Osteoblast (primary cell): ENCODE results near the gene EMILIN2. TPM values are rescaled to one million over a fixed set of nuclear protein-coding genes. Genes with fewer than 3 reads are reported as not detected.

Experiments
- DNase-seq: peaks from one replicate; pipeline ENCODE4 v3.0.0; 2011; ENCODE audit warnings: low spot score, mixed read lengths; ENCODE audit not compliant: insufficient read length; ENCODE audit errors: missing footprints
- H2AFZ ChIP-seq: 2 replicates; pipeline ENCODE4 v1.6.0; 2011; ENCODE audit warnings: mild to moderate bottlenecking, low read length
- H3K27ac ChIP-seq: 2 replicates; pipeline ENCODE4 v1.5.1; 2011; ENCODE audit warnings: mild to moderate bottlenecking, low read depth, low read length, moderate library complexity
- H3K27me3 ChIP-seq: 2 replicates; pipeline ENCODE4 v1.6.0; 2012; ENCODE audit warnings: mild to moderate bottlenecking, control low read depth, inconsistent platforms, low read length, moderate library complexity; ENCODE audit not compliant: insufficient read depth
- H3K36me3 ChIP-seq: 2 replicates; pipeline ENCODE4 v1.5.1; 2011; ENCODE audit warnings: mild to moderate bottlenecking, low read length, control low read depth, moderate library complexity; ENCODE audit not compliant: insufficient read depth
- H3K4me1 ChIP-seq: 2 replicates; pipeline ENCODE4 v1.5.1; 2011; ENCODE audit warnings: mild to moderate bottlenecking, low read length, control low read depth, moderate library complexity; ENCODE audit not compliant: insufficient read depth
- H3K4me2 ChIP-seq: 2 replicates; pipeline ENCODE4 v1.6.0; 2011; ENCODE audit warnings: mild to moderate bottlenecking, low read length; ENCODE audit not compliant: insufficient read depth
- H3K4me3 ChIP-seq: fragments of 200-600 bp; sonication (generic); 3 replicates; pipeline ENCODE4 v1.5.1; 2012; ENCODE audit warnings: mild to moderate bottlenecking, low read length, inconsistent platforms; ENCODE audit not compliant: insufficient read depth
- H3K79me2 ChIP-seq: 2 replicates; pipeline ENCODE4 v1.6.0; 2012; ENCODE audit warnings: mild to moderate bottlenecking, low read length, control low read depth, inconsistent platforms; ENCODE audit not compliant: insufficient read depth
- H3K9me3 ChIP-seq: 2 replicates; pipeline ENCODE4 v1.5.1; 2011; ENCODE audit warnings: low read depth, low read length, control low read depth
- H4K20me1 ChIP-seq: 2 replicates; pipeline ENCODE4 v1.6.0; 2012; ENCODE audit warnings: mild to moderate bottlenecking, low read length, control low read depth; ENCODE audit not compliant: insufficient read depth
- CTCF ChIP-seq: IDR thresholded peaks from 2 replicates; pipeline ENCODE4 v1.5.1; 2011; ENCODE audit warnings: mild to moderate bottlenecking, low read depth, low read length, moderate library complexity; ENCODE audit errors: extremely low read depth
- total RNA-seq: library from RNA; depleted of rRNA; stranded (reverse); fragments of >200 nt; gene quantifications from 2 replicates; pipeline ENCODE4 v1.2.3, GENCODE V29; 2012

The EMILIN2 gene
- total RNA-seq, 1 donor, result 4.3 TPM

- Histone ChIP-seq H3K27me3 (no peaks in the 10 kb centered on the region), H3K4me1 (no peaks in the 10 kb centered on the region), H3K36me3 (peaks cover 83% of the 10 kb centered on the region), H3K4me3 (no peak overlapping the region), H3K4me2 (no peak overlapping the region), H3K9me3 (no peaks in the 10 kb centered on the region), H4K20me1 (no peaks in the 10 kb centered on the region), H2AFZ (no peak overlapping the region), H3K27ac (no peak overlapping the region), H3K79me2 (no peaks in the 10 kb centered on the region)
- no peak for DNase-seq
- TF ChIP-seq CTCF, result no peak
Measured at GRCh38 chr18:2920027-2920426, 73.2 kb downstream of the EMILIN2 start.

GRCh38 chr18:2920546-2921343, 73.9 kb downstream of the EMILIN2 start:
- H4K20me1 ChIP-seq, result no peaks in the 10 kb centered on the region
- no peaks in the 10 kb centered on the region for H3K79me2 ChIP-seq
- no peak overlapping the region for H2AFZ ChIP-seq
- H3K4me1 ChIP-seq, result no peaks in the 10 kb centered on the region
- no peak overlapping the region for H3K27ac ChIP-seq
- H3K36me3 ChIP-seq, result peaks cover 85% of the 10 kb centered on the region
- H3K4me3 ChIP-seq, result no peak overlapping the region
- no peak for TF ChIP-seq CTCF
- H3K4me2 ChIP-seq, result no peak overlapping the region
- H3K27me3 ChIP-seq, result no peaks in the 10 kb centered on the region
- H3K9me3 ChIP-seq, result no peaks in the 10 kb centered on the region
- DNase-seq, result no peak

GRCh38 chr18:2921778-2922177, 75.0 kb downstream of the EMILIN2 start:
- H3K27me3 ChIP-seq, result no peaks in the 10 kb centered on the region
- no peak overlapping the region for H2AFZ ChIP-seq
- H3K27ac ChIP-seq, result no peak overlapping the region
- H3K79me2 ChIP-seq, result no peaks in the 10 kb centered on the region
- no peak overlapping the region for H3K4me2 ChIP-seq
- H3K4me1 ChIP-seq, result no peaks in the 10 kb centered on the region
- H3K9me3 ChIP-seq, result no peaks in the 10 kb centered on the region
- peaks cover 77% of the 10 kb centered on the region for H3K36me3 ChIP-seq
- H3K4me3 ChIP-seq, result no peak overlapping the region
- H4K20me1 ChIP-seq, result no peaks in the 10 kb centered on the region
- TF ChIP-seq CTCF, result no peak
- DNase-seq, result no peak

DNA sequence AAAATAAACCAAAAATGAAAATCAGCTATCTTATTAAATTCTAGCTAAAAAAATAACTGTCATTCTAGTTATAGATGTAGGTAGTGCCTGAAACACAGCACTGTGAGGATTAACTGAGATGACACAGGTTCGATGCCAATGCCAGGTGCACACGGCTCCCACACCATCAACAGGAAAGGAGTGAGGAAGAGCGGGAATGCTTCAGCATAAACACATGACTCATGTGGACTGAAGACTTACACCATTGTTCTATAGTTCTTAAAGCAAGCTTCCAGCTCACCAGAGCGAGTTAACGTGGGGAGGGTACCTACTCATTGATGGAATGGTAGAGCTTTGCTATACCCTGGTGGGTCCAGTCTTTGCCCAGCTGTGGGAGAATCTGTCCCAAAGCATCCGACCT, 76.7 kb downstream of the EMILIN2 start:
- Histone ChIP-seq H3K27ac (no peak overlapping the region), H3K79me2 (no peaks in the 10 kb centered on the region), H3K27me3 (no peaks in the 10 kb centered on the region), H3K4me3 (no peak overlapping the region), H4K20me1 (no peaks in the 10 kb centered on the region), H2AFZ (no peak overlapping the region), H3K9me3 (no peaks in the 10 kb centered on the region), H3K36me3 (peaks cover 86% of the 10 kb centered on the region), H3K4me2 (no peak overlapping the region), H3K4me1 (no peaks in the 10 kb centered on the region)
- TF ChIP-seq CTCF, result no peak
- no peak for DNase-seq
